ENCODE data around the gene CLSTN2. TPM values are rescaled to one million over a fixed set of nuclear protein-coding genes. Genes with fewer than 3 reads are reported as not detected.

Gene CLSTN2
- total and polyA plus RNA-seq, 8 donors: 0.31 to 1.1 (median 0.61) TPM

GRCh38 chr3:139970526-139970925 lies 35.5 kb downstream of the CLSTN2 start:
- H3K9me3 ChIP-seq: no peaks in the 10 kb centered on the region
- H3K4me1 ChIP-seq: no peaks in the 10 kb centered on the region
- no peaks in the 10 kb centered on the region for H3K27me3 ChIP-seq
- DNase-seq (no peak), ATAC-seq (no peak)
- no peak overlapping the region for H3K4me3 ChIP-seq
- no peak overlapping the region for H3K27ac ChIP-seq
- no peaks in the 10 kb centered on the region for H3K36me3 ChIP-seq
- TF ChIP-seq CTCF (IDR thresholded peaks at IDR 0.05): no peak
- intact Hi-C loops (cut with DNase I): no loop called here

GRCh38 chr3:139974809-139975425 lies 39.9 kb downstream of the CLSTN2 start:
- H3K9me3 ChIP-seq: no peaks in the 10 kb centered on the region
- intact Hi-C loops (cut with DNase I): no loop called here
- no peak for ATAC-seq

DNA sequence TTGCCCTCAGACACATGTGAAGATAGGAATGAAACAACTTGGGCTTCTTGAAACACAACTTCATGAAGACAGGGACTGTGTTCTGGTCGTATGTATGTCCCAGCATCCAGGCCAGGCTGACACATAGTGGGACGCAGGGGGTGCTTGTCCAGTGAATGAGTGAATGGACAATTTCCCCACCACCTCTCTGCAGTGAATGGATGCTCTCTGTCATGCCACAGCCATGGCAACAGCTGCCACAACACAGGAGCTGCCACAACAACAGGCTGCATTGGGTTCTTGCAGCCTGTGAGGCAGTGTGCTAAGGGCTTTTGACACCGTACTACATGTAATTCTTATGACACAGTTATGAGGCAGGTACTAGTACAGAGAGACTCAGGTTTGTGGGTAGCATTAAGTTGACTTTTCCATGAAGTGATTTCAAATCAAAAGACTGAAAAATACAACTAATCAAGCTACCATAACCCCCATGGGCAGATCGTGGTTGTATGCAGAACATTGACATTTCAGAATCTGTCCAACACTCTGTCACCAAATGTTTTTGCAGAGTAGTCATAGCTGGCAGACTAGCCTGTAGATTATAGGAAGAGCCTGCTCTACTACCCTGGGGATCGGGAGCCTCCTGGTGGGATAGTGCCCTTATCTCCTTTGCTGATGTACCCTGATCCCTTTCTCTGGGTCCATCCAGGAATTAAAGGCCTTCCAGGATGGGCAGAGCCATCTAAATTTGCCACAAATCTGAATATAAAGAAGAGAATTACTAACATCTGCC lies 40.8 kb downstream of the CLSTN2 start:
- intact Hi-C loops (cut with DNase I): no loop called here
- Histone ChIP-seq H3K36me3 (no peaks in the 10 kb centered on the region), H3K4me3 (no peak overlapping the region), H3K27ac (no peak overlapping the region), H3K9me3 (no peaks in the 10 kb centered on the region), H3K4me1 (no peaks in the 10 kb centered on the region), H3K27me3 (no peaks in the 10 kb centered on the region)
- ATAC-seq: no peak
- TF ChIP-seq CTCF (IDR thresholded peaks at IDR 0.05): no peak
- DNase-seq: no peak

More at GRCh38 chr3:139974809-139975425, 39.9 kb downstream of the CLSTN2 start:
- no peak overlapping the region for H3K27ac ChIP-seq
- H3K27me3 ChIP-seq: no peaks in the 10 kb centered on the region
- H3K4me1 ChIP-seq: no peaks in the 10 kb centered on the region
- DNase-seq: no peak
- no peaks in the 10 kb centered on the region for H3K36me3 ChIP-seq
- TF ChIP-seq CTCF (IDR thresholded peaks at IDR 0.05): no peak
- no peak overlapping the region for H3K4me3 ChIP-seq

DNA sequence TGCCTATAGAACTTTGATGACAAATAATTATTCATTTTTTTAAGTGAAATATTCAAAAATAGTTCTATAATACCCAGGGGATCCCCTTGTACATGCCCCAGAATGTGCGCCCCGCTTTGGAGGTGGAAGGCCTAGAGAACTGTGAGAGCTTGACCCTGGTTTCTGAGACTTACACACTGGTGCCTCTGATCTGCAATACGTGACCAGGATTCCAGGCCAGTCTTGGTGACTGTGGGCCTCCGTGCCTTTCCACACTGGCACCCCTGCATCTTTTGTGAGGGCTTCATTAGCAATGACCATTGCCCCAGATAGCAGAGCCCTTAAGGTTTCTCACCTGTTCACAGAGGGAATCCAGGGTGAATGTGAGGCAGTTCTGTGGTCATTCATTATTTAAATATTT lies 44.0 kb downstream of the CLSTN2 start:
- H3K4me3 ChIP-seq: no peak overlapping the region
- TF ChIP-seq CTCF (IDR thresholded peaks at IDR 0.05): no peak
- no peaks in the 10 kb centered on the region for H3K27me3 ChIP-seq
- DNase-seq (no peak), ATAC-seq (no peak)
- no peaks in the 10 kb centered on the region for H3K9me3 ChIP-seq
- no peak overlapping the region for H3K27ac ChIP-seq
- intact Hi-C loops (cut with DNase I): no loop called here
- H3K4me1 ChIP-seq: no peaks in the 10 kb centered on the region
- no peaks in the 10 kb centered on the region for H3K36me3 ChIP-seq

DNA sequence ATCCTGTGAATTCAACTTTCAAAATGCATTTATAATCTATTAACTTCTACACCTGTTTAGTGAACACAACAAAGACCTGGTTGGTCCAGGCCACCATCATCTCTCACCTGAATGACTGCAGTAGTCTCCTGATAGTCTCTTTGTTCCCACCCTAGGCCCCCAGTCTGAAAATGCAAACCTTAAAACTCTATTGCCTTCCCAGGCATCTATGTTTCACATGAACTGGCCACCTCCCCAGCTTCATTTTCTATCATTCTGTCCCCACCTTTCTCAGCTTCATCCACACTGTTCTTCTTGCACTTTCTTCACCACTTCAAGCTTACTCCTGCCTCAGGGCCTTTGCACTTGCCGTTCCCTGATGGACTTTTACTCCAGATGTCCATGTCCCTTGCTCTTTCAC lies 45.0 kb downstream of the CLSTN2 start:
- no peak overlapping the region for H3K27ac ChIP-seq
- no peak for DNase-seq
- no peaks in the 10 kb centered on the region for H3K4me1 ChIP-seq
- intact Hi-C loops (cut with DNase I): no loop called here
- no peaks in the 10 kb centered on the region for H3K9me3 ChIP-seq
- no peak overlapping the region for H3K4me3 ChIP-seq
- no peak for TF ChIP-seq CTCF (IDR thresholded peaks at IDR 0.05)
- no peak for ATAC-seq
- H3K36me3 ChIP-seq: no peaks in the 10 kb centered on the region
- no peaks in the 10 kb centered on the region for H3K27me3 ChIP-seq
